ENCODE measurements around the gene CAD. TPM values are rescaled to one million over a fixed set of nuclear protein-coding genes. Genes with fewer than 3 reads are reported as not detected.

The CAD gene
- total RNA-seq, 3 donors from 2014 or later (not counting 1 experiment from before 2014, with no cell fraction given) = 21.8 to 26.6 (median 24.0) TPM

DNA sequence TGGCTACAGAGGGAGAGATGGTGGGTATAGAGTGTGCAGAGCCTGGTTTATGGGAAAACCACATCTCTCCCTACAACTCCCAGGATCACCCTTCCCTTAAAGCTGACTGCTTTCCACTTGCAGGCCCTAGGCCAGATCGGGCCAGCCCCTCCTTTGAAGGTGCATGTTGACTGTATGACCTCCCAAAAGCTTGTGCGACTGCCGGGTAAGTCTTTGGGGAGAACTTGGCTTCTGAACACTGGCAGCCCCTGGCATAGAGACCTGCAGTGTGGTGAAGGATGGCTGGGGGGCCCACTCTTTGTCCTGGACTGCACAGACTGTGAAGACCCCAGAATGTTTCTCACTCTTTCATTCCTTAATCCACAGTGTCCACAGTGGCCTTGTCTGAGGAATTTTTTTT, 19.5 kb downstream of the CAD start:
- no peaks in the 10 kb centered on the region for H3K27me3 ChIP-seq (ENCODE audit: control insufficient read depth, insufficient read depth, low read length)
- peaks cover 8% of the 10 kb centered on the region for H3K36me3 Mint-ChIP-seq
- no peaks in the 10 kb centered on the region for H3K4me1 ChIP-seq (ENCODE audit: control insufficient read depth, insufficient read depth, low read length)
- no peaks in the 10 kb centered on the region for H3K9me3 ChIP-seq (ENCODE audit: control insufficient read depth, insufficient read depth, low read length)
- no peak overlapping the region for H3K27ac ChIP-seq (ENCODE audit: low read length)
- H3K4me3 Mint-ChIP-seq = no peak overlapping the region
- no peak overlapping the region for H3K27ac Mint-ChIP-seq
- DNase-seq (no peak), ATAC-seq (no peak)
- H3K27me3 Mint-ChIP-seq (ENCODE audit: low read depth in 2 of 2) = no peaks in the 10 kb centered on the region
- TF ChIP-seq, protein P1, sequence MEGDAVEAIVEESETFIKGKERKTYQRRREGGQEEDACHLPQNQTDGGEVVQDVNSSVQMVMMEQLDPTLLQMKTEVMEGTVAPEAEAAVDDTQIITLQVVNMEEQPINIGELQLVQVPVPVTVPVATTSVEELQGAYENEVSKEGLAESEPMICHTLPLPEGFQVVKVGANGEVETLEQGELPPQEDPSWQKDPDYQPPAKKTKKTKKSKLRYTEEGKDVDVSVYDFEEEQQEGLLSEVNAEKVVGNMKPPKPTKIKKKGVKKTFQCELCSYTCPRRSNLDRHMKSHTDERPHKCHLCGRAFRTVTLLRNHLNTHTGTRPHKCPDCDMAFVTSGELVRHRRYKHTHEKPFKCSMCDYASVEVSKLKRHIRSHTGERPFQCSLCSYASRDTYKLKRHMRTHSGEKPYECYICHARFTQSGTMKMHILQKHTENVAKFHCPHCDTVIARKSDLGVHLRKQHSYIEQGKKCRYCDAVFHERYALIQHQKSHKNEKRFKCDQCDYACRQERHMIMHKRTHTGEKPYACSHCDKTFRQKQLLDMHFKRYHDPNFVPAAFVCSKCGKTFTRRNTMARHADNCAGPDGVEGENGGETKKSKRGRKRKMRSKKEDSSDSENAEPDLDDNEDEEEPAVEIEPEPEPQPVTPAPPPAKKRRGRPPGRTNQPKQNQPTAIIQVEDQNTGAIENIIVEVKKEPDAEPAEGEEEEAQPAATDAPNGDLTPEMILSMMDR (IDR thresholded peaks at IDR 0.05) = no peak
- no peaks in the 10 kb centered on the region for H3K9me3 Mint-ChIP-seq
- H3K36me3 ChIP-seq (ENCODE audit: control insufficient read depth, insufficient read depth, low read length) = peaks cover 86% of the 10 kb centered on the region
- no peak overlapping the region for H3K4me3 ChIP-seq (ENCODE audit: low read length)
- WGBS (ENCODE audit: insufficient coverage) = 98% methylated on average over 3 of the region's 3 CpGs
- H3K4me1 Mint-ChIP-seq = no peaks in the 10 kb centered on the region
- intact Hi-C loops (cut with micrococcal nuclease) = no loop called here

DNA sequence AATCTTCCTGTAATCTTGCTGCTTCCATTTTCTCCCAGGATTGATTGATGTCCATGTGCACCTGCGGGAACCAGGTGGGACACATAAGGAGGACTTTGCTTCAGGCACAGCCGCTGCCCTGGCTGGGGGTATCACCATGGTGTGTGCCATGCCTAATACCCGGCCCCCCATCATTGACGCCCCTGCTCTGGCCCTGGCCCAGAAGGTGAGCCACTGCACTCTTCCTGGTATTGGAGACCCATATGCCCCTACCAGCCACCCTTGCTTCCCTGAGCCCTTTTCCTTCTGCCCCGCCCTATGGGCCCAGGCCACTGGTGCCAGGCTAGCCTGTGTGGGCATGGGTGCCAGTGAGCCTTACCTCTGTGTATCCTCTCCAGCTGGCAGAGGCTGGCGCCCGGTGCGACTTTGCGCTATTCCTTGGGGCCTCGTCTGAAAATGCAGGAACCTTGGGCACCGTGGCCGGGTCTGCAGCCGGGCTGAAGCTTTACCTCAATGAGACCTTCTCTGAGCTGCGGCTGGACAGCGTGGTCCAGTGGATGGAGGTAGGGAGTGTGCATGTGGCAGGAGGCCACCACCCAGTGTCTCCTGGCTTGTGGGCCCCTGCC, 20.3 kb downstream of the CAD start:
- intact Hi-C loops (cut with micrococcal nuclease) = no loop called here
- Mint-ChIP-seq H3K27me3 (ENCODE audit: low read depth in 2 of 2) (no peaks in the 10 kb centered on the region), H3K4me3 (no peak overlapping the region)

DNA sequence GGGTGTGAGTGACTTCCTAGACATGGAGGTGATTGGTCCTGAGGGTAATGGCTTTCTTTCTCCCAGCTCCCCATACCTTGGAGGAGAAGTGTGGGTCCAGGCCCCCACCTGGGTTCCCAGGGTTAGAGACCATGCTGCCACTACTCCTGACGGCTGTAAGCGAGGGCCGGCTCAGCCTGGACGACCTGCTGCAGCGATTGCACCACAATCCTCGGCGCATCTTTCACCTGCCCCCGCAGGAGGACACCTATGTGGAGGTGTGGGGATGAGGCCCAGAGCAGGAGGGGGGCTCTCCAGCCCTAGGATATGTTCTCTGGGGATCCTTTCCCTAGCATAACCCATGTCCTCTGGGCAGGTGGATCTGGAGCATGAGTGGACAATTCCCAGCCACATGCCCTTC, 21.8 kb downstream of the CAD start:
- Histone ChIP-seq H3K36me3 (ENCODE audit: control insufficient read depth, insufficient read depth, low read length) (peaks cover 81% of the 10 kb centered on the region), H3K9me3 (ENCODE audit: control insufficient read depth, insufficient read depth, low read length) (no peaks in the 10 kb centered on the region), H3K27me3 (ENCODE audit: control insufficient read depth, insufficient read depth, low read length) (no peaks in the 10 kb centered on the region), H3K4me3 (ENCODE audit: low read length) (no peak overlapping the region), H3K27ac (ENCODE audit: low read length) (no peak overlapping the region), H3K4me1 (ENCODE audit: control insufficient read depth, insufficient read depth, low read length) (no peaks in the 10 kb centered on the region)
- H3K27ac Mint-ChIP-seq = no peak overlapping the region
- H3K4me3 Mint-ChIP-seq = no peak overlapping the region
- ATAC-seq (no peak), DNase-seq (no peak)
- intact Hi-C loops (cut with micrococcal nuclease) = no loop called here
- TF ChIP-seq, protein P1 (IDR thresholded peaks at IDR 0.05) = no peak
- H3K36me3 Mint-ChIP-seq = peaks cover 8% of the 10 kb centered on the region
- no peaks in the 10 kb centered on the region for H3K4me1 Mint-ChIP-seq
- no peaks in the 10 kb centered on the region for H3K27me3 Mint-ChIP-seq (ENCODE audit: low read depth in 2 of 2)
- WGBS (ENCODE audit: insufficient coverage) = 98% methylated on average over 8 of the region's 8 CpGs
- H3K9me3 Mint-ChIP-seq = no peaks in the 10 kb centered on the region

More for the DNA sequence above, 20.3 kb downstream of the CAD start:
- H3K36me3 ChIP-seq (ENCODE audit: control insufficient read depth, insufficient read depth, low read length) = peaks cover 84% of the 10 kb centered on the region
- TF ChIP-seq, protein P1 (IDR thresholded peaks at IDR 0.05) = no peak
- H3K27me3 ChIP-seq (ENCODE audit: control insufficient read depth, insufficient read depth, low read length) = no peaks in the 10 kb centered on the region
- no peaks in the 10 kb centered on the region for H3K4me1 ChIP-seq (ENCODE audit: control insufficient read depth, insufficient read depth, low read length)
- ATAC-seq (no peak), DNase-seq (no peak)
- WGBS (ENCODE audit: insufficient coverage) = 96% methylated on average over 15 of the region's 15 CpGs
- no peaks in the 10 kb centered on the region for H3K9me3 ChIP-seq (ENCODE audit: control insufficient read depth, insufficient read depth, low read length)
- H3K27ac Mint-ChIP-seq = no peak overlapping the region
- H3K9me3 Mint-ChIP-seq = no peaks in the 10 kb centered on the region
- no peak overlapping the region for H3K4me3 ChIP-seq (ENCODE audit: low read length)
- peaks cover 8% of the 10 kb centered on the region for H3K36me3 Mint-ChIP-seq
- no peak overlapping the region for H3K27ac ChIP-seq (ENCODE audit: low read length)
- no peaks in the 10 kb centered on the region for H3K4me1 Mint-ChIP-seq

DNA sequence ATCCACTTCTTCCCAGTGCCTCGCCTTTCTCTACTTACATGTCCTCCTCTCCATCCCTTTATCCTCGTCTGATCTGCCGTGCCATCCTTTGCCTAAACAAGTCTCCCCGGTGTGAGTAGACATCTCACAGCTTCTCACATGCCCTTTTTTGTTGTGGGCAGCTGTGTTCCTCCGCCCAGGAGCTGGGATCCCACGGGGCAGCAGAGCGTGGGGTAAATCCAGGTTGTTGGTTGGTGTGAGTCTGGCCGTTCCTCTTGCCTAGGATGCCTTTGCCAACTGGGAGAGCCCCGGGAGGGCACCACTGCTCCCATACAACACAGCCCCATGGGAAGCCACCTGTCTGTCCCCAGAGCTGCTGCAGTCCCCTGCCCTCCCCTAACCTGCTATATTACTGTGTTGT, 23.2 kb downstream of the CAD start:
- Histone ChIP-seq H3K27ac (ENCODE audit: low read length) (no peak overlapping the region), H3K9me3 (ENCODE audit: control insufficient read depth, insufficient read depth, low read length) (no peaks in the 10 kb centered on the region), H3K27me3 (ENCODE audit: control insufficient read depth, insufficient read depth, low read length) (no peaks in the 10 kb centered on the region), H3K36me3 (ENCODE audit: control insufficient read depth, insufficient read depth, low read length) (peaks cover 71% of the 10 kb centered on the region), H3K4me3 (ENCODE audit: low read length) (no peak overlapping the region), H3K4me1 (ENCODE audit: control insufficient read depth, insufficient read depth, low read length) (no peaks in the 10 kb centered on the region)
- no peaks in the 10 kb centered on the region for H3K4me1 Mint-ChIP-seq
- TF ChIP-seq, protein P1 (IDR thresholded peaks at IDR 0.05) = no peak
- no peaks in the 10 kb centered on the region for H3K27me3 Mint-ChIP-seq (ENCODE audit: low read depth in 2 of 2)
- ATAC-seq = no peak
- H3K27ac Mint-ChIP-seq = no peak overlapping the region
- H3K36me3 Mint-ChIP-seq = peaks cover 8% of the 10 kb centered on the region
- 93% methylated on average over 7 of the region's 9 CpGs for WGBS (ENCODE audit: insufficient coverage)
- H3K9me3 Mint-ChIP-seq = no peaks in the 10 kb centered on the region
- intact Hi-C loops (cut with micrococcal nuclease) = no loop called here
- no peak overlapping the region for H3K4me3 Mint-ChIP-seq
- DNase-seq = no peak

Measured in natural killer cell (primary cell).